Smooth muscle cell (in vitro differentiated cells): ENCODE data around the gene COQ7. TPM values are rescaled to one million over a fixed set of nuclear protein-coding genes. Genes with fewer than 3 reads are reported as not detected.

Experiments
- DNase-seq: peaks from one replicate; lab custom pipeline; 2025; ENCODE audit not compliant: unreplicated experiment; lab: John Stamatoyannopoulos, UW
- H2AFZ ChIP-seq: fragments of 200-600 bp; sonication (generic); 2 replicates; pipeline ENCODE4 v1.6.0; 2016; ENCODE audit warnings: antibody characterized with exemption, low read depth, mild to moderate bottlenecking
- H3F3A ChIP-seq: fragments of 200-600 bp; sonication (generic); 2 replicates; pipeline ENCODE4 v1.6.0; 2017; ENCODE audit warnings: antibody characterized with exemption, low read depth
- H3K27ac ChIP-seq: fragments of 200-600 bp; sonication (generic); 2 replicates; pipeline ENCODE4 v1.5.1; 2016; ENCODE audit warnings: low read depth, mild to moderate bottlenecking
- H3K27me3 ChIP-seq: fragments of 200-600 bp; sonication (generic); 2 replicates; pipeline ENCODE4 v1.6.1; 2016; ENCODE audit warnings: low read depth, mild to moderate bottlenecking
- H3K36me3 ChIP-seq: fragments of 200-600 bp; sonication (generic); 2 replicates; pipeline ENCODE4 v1.5.1; 2016; ENCODE audit warnings: low read depth
- H3K4me1 ChIP-seq: fragments of 200-600 bp; sonication (generic); 2 replicates; pipeline ENCODE4 v1.5.1; 2016; ENCODE audit warnings: low read depth
- H3K4me2 ChIP-seq: fragments of 200-600 bp; sonication (generic); 2 replicates; pipeline ENCODE4 v1.6.0; 2016; ENCODE audit warnings: mild to moderate bottlenecking
- H3K4me3 ChIP-seq: fragments of 200-600 bp; sonication (generic); 2 replicates; pipeline ENCODE4 v1.5.1; 2016; ENCODE audit warnings: mild to moderate bottlenecking
- H3K79me2 ChIP-seq: fragments of 200-600 bp; sonication (generic); 2 replicates; pipeline ENCODE4 v1.6.0; 2016; ENCODE audit warnings: low read depth, mild to moderate bottlenecking
- H3K9ac ChIP-seq: fragments of 200-600 bp; sonication (generic); 2 replicates; pipeline ENCODE4 v1.6.0; 2016; ENCODE audit warnings: low read depth
- H3K9me3 ChIP-seq: fragments of 200-600 bp; sonication (generic); replicated peaks from 2 replicates; pipeline ENCODE4 v1.5.1; 2016; ENCODE audit warnings: low read depth
- H4K20me1 ChIP-seq: fragments of 200-600 bp; sonication (generic); 2 replicates; pipeline ENCODE4 v1.6.0; 2016; ENCODE audit warnings: low read depth
- CTCF ChIP-seq: fragments of 200-600 bp; sonication (generic); IDR thresholded peaks from 2 replicates; pipeline ENCODE4 v1.5.1; 2017; ENCODE audit warnings: borderline replicate concordance, mild to moderate bottlenecking, antibody characterized with exemption; ENCODE audit not compliant: insufficient read depth, poor library complexity, severe bottlenecking
- WGBS: methylation state at CpG from one replicate; pipeline ENCODE4 v1.1.7; 2016; ENCODE audit warnings: low lambda C conversion rate; 5-methylcytosine and 5-hydroxymethylcytosine counted together
- polyA plus RNA-seq: library from polyadenylated mRNA; unstranded; fragments of >200 nt; fragmentation: Nextera tagmentation; extraction: Ambion mirVana; gene quantifications from 2 replicates; pipeline ENCODE4 v1.2.1, GENCODE V29; 2016
- total RNA-seq: library from RNA; depleted of rRNA; stranded (reverse); fragments of >200 nt; gene quantifications from 2 replicates; pipeline ENCODE4 v1.2.3, GENCODE V29; 2014

Gene COQ7
- total and polyA plus RNA-seq, 2 experiments from 2014 or later = 10.5 to 11.4 TPM

- Histone ChIP-seq H3K9me3 (no peaks in the 10 kb centered on the region), H3F3A (no peaks in the 10 kb centered on the region), H3K9ac (no peak overlapping the region), H3K4me3 (no peak overlapping the region), H3K4me2 (no peak overlapping the region), H3K4me1 (peaks cover 7% of the 10 kb centered on the region), H3K27me3 (no peaks in the 10 kb centered on the region), H2AFZ (no peak overlapping the region), H3K27ac (no peak overlapping the region), H3K36me3 (no peaks in the 10 kb centered on the region), H4K20me1 (peaks cover 14% of the 10 kb centered on the region), H3K79me2 (peaks cover 20% of the 10 kb centered on the region)
- WGBS = 91% methylated on average over 4 of the region's 4 CpGs
- no peak for DNase-seq
- no peak for TF ChIP-seq CTCF
Observed at GRCh38 chr16:19110537-19111360, 43.3 kb downstream of the COQ7 start.

GRCh38 chr16:19112099-19112407, 44.6 kb downstream of the COQ7 start:
- Histone ChIP-seq H2AFZ (no peak overlapping the region), H3K27ac (no peak overlapping the region), H3K9me3 (no peaks in the 10 kb centered on the region), H3K9ac (no peak overlapping the region), H3K27me3 (no peaks in the 10 kb centered on the region), H4K20me1 (peaks cover 27% of the 10 kb centered on the region), H3K4me1 (peaks cover 19% of the 10 kb centered on the region), H3K36me3 (no peaks in the 10 kb centered on the region), H3F3A (peaks cover 10% of the 10 kb centered on the region), H3K79me2 (peaks cover 33% of the 10 kb centered on the region), H3K4me2 (no peak overlapping the region), H3K4me3 (no peak overlapping the region)
- TF ChIP-seq CTCF = no peak
- DNase-seq = no peak
- WGBS = 100% methylated on average over 2 of the region's 2 CpGs

- no peaks in the 10 kb centered on the region for H3K27me3 ChIP-seq
- peak within 1 kb of the TSS; percentile 85 for H3K4me2 ChIP-seq
- H3K4me3 ChIP-seq = peak within 1 kb of the TSS; percentile 78
- peaks cover 34% of the 10 kb centered on the region for H3K4me1 ChIP-seq
- H4K20me1 ChIP-seq = peaks cover 34% of the 10 kb centered on the region
- H3K79me2 ChIP-seq = peaks cover 41% of the 10 kb centered on the region
- peak; percentile 58 for DNase-seq
- WGBS = 4% methylated on average over 45 of the region's 74 CpGs
- peaks cover 27% of the 10 kb centered on the region for H3F3A ChIP-seq
- H2AFZ ChIP-seq = peak within 1 kb of the TSS; percentile 96
- peak within 1 kb of the TSS; percentile 94 for H3K27ac ChIP-seq
- no peaks in the 10 kb centered on the region for H3K36me3 ChIP-seq
- H3K9me3 ChIP-seq = no peaks in the 10 kb centered on the region
- peak within 1 kb of the TSS; percentile 93 for H3K9ac ChIP-seq
- TF ChIP-seq CTCF = no peak
Observed at GRCh38 chr16:19113577-19114358, 46.4 kb downstream of the COQ7 start, which contains the start of gene ITPRIPL2. Gene ITPRIPL2, plus strand, starts transcription at chr16:19113964. Its CDS starts 498 bp downstream, at chr16:19114462.
